GM23248 (cell line): Measurements from ENCODE around the gene PCDHB3.

Source experiments
- EZH2 ChIP-seq: fragments of 200-600 bp; sonication (generic); IDR thresholded peaks from 2 replicates; pipeline ENCODE4 v1.6.1; 2018; ENCODE audit warnings: antibody characterized with exemption, mild to moderate bottlenecking; ENCODE audit not compliant: insufficient read depth, poor library complexity, severe bottlenecking
- EZH2phosphoT487 ChIP-seq: fragments of 200-600 bp; sonication (generic); IDR thresholded peaks from 2 replicates; pipeline ENCODE4 v1.6.1; 2018; ENCODE audit warnings: antibody characterized with exemption, moderate library complexity, mild to moderate bottlenecking, low read depth; ENCODE audit not compliant: insufficient read depth

GRCh38 chr5:141051521-141051866 lies 48.8 kb upstream of the PCDHB3 start:
- TF ChIP-seq EZH2, result no peak
- no peak for TF ChIP-seq EZH2phosphoT487
